GM23338 (cell line): ENCODE measurements around the gene VSIG10. TPM values are rescaled to one million over a fixed set of nuclear protein-coding genes. Genes with fewer than 3 reads are reported as not detected.

Experiments used
- ATAC-seq: fragments of 200-7000 bp; cut with Tn5 transposase; 3 replicates; pipeline ENCODE4 v1.9.1; 2020
- DNase-seq: peaks from one replicate; pipeline ENCODE4 v3.0.0-alpha.2; 2015; ENCODE audit warnings: low spot score
- H2AFZ ChIP-seq: fragments of 200-600 bp; sonication (generic); 2 replicates; pipeline ENCODE4 v1.8.0; 2016; ENCODE audit warnings: antibody characterized with exemption, mild to moderate bottlenecking, moderate library complexity
- H3F3A ChIP-seq: fragments of 200-600 bp; sonication (generic); replicated peaks from 2 replicates; pipeline ENCODE4 v1.8.0; 2017; ENCODE audit warnings: antibody characterized with exemption, mixed run types, low read depth
- H3K27ac ChIP-seq: fragments of 200-600 bp; sonication (generic); 2 replicates; pipeline ENCODE4 v1.6.1; 2016; ENCODE audit warnings: low read depth
- H3K27me3 ChIP-seq: fragments of 200-600 bp; sonication (generic); 2 replicates; pipeline ENCODE4 v1.8.0; 2016; ENCODE audit warnings: mild to moderate bottlenecking, mixed run types, moderate library complexity; ENCODE audit not compliant: insufficient read depth
- H3K36me3 ChIP-seq: fragments of 200-600 bp; sonication (generic); 2 replicates; pipeline ENCODE4 v1.8.0; 2016; ENCODE audit warnings: mild to moderate bottlenecking; ENCODE audit not compliant: insufficient read depth
- H3K4me1 ChIP-seq: fragments of 200-600 bp; sonication (generic); 2 replicates; pipeline ENCODE4 v1.8.0; 2016; ENCODE audit warnings: mild to moderate bottlenecking, moderate library complexity; ENCODE audit not compliant: insufficient read depth
- H3K4me2 ChIP-seq: fragments of 200-600 bp; sonication (generic); 2 replicates; pipeline ENCODE4 v1.7.1; 2017; ENCODE audit warnings: mixed run types
- H3K4me3 ChIP-seq: fragments of 200-600 bp; sonication (generic); 2 replicates; pipeline ENCODE4 v1.6.1; 2016; ENCODE audit warnings: mixed run types
- H3K79me2 ChIP-seq: fragments of 200-600 bp; sonication (generic); replicated peaks from 2 replicates; pipeline ENCODE4 v1.8.0; 2017; ENCODE audit warnings: mild to moderate bottlenecking; ENCODE audit not compliant: insufficient read depth
- H3K9me2 ChIP-seq: fragments of 200-600 bp; sonication (generic); 2 replicates; pipeline ENCODE4 v1.8.0; 2017; ENCODE audit not compliant: insufficient read depth
- H4K20me1 ChIP-seq: fragments of 200-600 bp; sonication (generic); replicated peaks from 2 replicates; pipeline ENCODE4 v1.8.0; 2017; ENCODE audit warnings: mild to moderate bottlenecking; ENCODE audit not compliant: insufficient read depth
- H3K27ac Mint-ChIP-seq: 2 replicates; pipeline ENCODE4 v1.8.0; 2020; ENCODE audit warnings: inconsistent platforms, mild to moderate bottlenecking, moderate library complexity, mixed read lengths
- H3K27me3 Mint-ChIP-seq: 3 replicates; pipeline ENCODE4 v1.8.0; 2022; ENCODE audit warnings: low read depth, mild to moderate bottlenecking, moderate library complexity, mixed read lengths, inconsistent platforms; ENCODE audit not compliant: insufficient read depth, poor library complexity
- H3K36me3 Mint-ChIP-seq: 3 replicates; pipeline ENCODE4 v1.8.0; 2021; ENCODE audit warnings: low read depth, mild to moderate bottlenecking, inconsistent platforms, moderate library complexity, mixed read lengths
- H3K4me1 Mint-ChIP-seq: 3 replicates; pipeline ENCODE4 v1.8.0; 2020; ENCODE audit warnings: mild to moderate bottlenecking, inconsistent platforms, mixed read lengths
- H3K4me3 Mint-ChIP-seq: 3 replicates; pipeline ENCODE4 v1.8.0; 2021; ENCODE audit warnings: moderate library complexity, mild to moderate bottlenecking, inconsistent platforms, mixed read lengths
- H3K9me3 Mint-ChIP-seq: 3 replicates; pipeline ENCODE4 v1.8.0; 2020; ENCODE audit warnings: moderate library complexity, mild to moderate bottlenecking, inconsistent platforms, mixed read lengths
- CREB1 ChIP-seq: fragments of 250-450 bp; sonication (Bioruptor Pico); IDR thresholded peaks from 2 replicates; pipeline ENCODE4 v1.5.0; 2020; ENCODE audit warnings: low read depth, mild to moderate bottlenecking, moderate library complexity
- CTCF ChIP-seq, 2 experiments: fragments of 200-600 bp in 1 of 2; sonication (generic) in 1 of 2; conservative IDR thresholded peaks; 2 replicates each; pipeline versions ENCODE4 v1.5.1 to v1.6.1; 2016 to 2017; ENCODE audit warnings: antibody characterized with exemption in 2 of 2, low read depth in 2 of 2, mild to moderate bottlenecking in 2 of 2, moderate library complexity in 1 of 2
- ETS1 ChIP-seq: IDR thresholded peaks from 2 replicates; pipeline ENCODE4 v1.6.1; 2016; ENCODE audit warnings: antibody characterized with exemption
- EZH2 ChIP-seq: fragments of 200-600 bp; sonication (generic); IDR thresholded peaks from one replicate; pipeline ENCODE4 v1.8.0; 2017; ENCODE audit warnings: antibody characterized with exemption, mild to moderate bottlenecking, low read depth; ENCODE audit not compliant: unreplicated experiment
- EZH2phosphoT487 ChIP-seq: fragments of 200-600 bp; sonication (generic); IDR thresholded peaks from one replicate; pipeline ENCODE4 v1.8.1; 2018; ENCODE audit warnings: antibody characterized with exemption; ENCODE audit not compliant: unreplicated experiment
- JUNB ChIP-seq: IDR thresholded peaks from one replicate; pipeline ENCODE4 v1.6.1; 2016; ENCODE audit warnings: antibody characterized with exemption; ENCODE audit not compliant: unreplicated experiment
- NANOG ChIP-seq: IDR thresholded peaks from 2 replicates; pipeline ENCODE4 v1.6.1; 2016; ENCODE audit warnings: antibody characterized with exemption, borderline replicate concordance
- POLR2AphosphoS5 ChIP-seq: IDR thresholded peaks from 2 replicates; pipeline ENCODE4 v1.6.1; 2016; ENCODE audit warnings: antibody characterized with exemption, low read depth
- REST ChIP-seq: IDR thresholded peaks from one replicate; pipeline ENCODE4 v1.6.1; 2018; ENCODE audit warnings: antibody characterized with exemption; ENCODE audit not compliant: unreplicated experiment
- STAT1 ChIP-seq: IDR thresholded peaks from one replicate; pipeline ENCODE4 v1.6.1; 2016; ENCODE audit warnings: antibody characterized with exemption; ENCODE audit not compliant: unreplicated experiment
- ZNF114 ChIP-seq: fragments of 250-450 bp; sonication (Bioruptor Pico); IDR thresholded peaks from 2 replicates; pipeline ENCODE4 v1.5.0; 2020; ENCODE audit warnings: mild to moderate bottlenecking, moderate library complexity
- ZNF331 ChIP-seq: fragments of 250-450 bp; sonication (Bioruptor Pico); IDR thresholded peaks from 2 replicates; pipeline ENCODE4 v1.5.0; 2020; ENCODE audit warnings: low read depth, mild to moderate bottlenecking, moderate library complexity
- ZNF462 ChIP-seq: fragments of 250-450 bp; sonication (Bioruptor Pico); IDR thresholded peaks from 2 replicates; pipeline ENCODE4 v1.5.0; 2020; ENCODE audit warnings: mild to moderate bottlenecking, moderate library complexity
- polyA plus RNA-seq: library from polyadenylated mRNA; unstranded; fragments of >200 nt; fragmentation: Nextera tagmentation; extraction: Ambion mirVana; gene quantifications from 2 replicates; pipeline ENCODE4 v1.2.1, GENCODE V29; 2016
- total RNA-seq: library from RNA; depleted of rRNA; stranded (reverse); fragments of >200 nt; shearing (Covaris generic); gene quantifications from 2 replicates; pipeline ENCODE4 v1.2.3, GENCODE V29; 2014

The VSIG10 gene
- total and polyA plus RNA-seq, 2 experiments from 2014 or later = 52.1 to 98.5 TPM

GRCh38 chr12:118070650-118071049 is 33.2 kb downstream of the VSIG10 start:
- DNase-seq (no peak), ATAC-seq (no peak)
- H3K27me3 Mint-ChIP-seq = peaks cover 8% of the 10 kb centered on the region
- no peaks in the 10 kb centered on the region for H3K79me2 ChIP-seq
- no peaks in the 10 kb centered on the region for H3K27me3 ChIP-seq
- no peaks in the 10 kb centered on the region for H3K4me1 ChIP-seq
- no peak for TF ChIP-seq EZH2
- TF ChIP-seq ZNF331 (CRISPR knock-in tag) = no peak
- TF ChIP-seq NANOG = no peak
- no peak for TF ChIP-seq JUNB
- no peak for TF ChIP-seq ZNF462 (CRISPR knock-in tag)
- TF ChIP-seq EZH2phosphoT487 = no peak
- no peak for TF ChIP-seq STAT1
- no peak for TF ChIP-seq POLR2AphosphoS5
- TF ChIP-seq ZNF114 (CRISPR knock-in tag) = no peak
- TF ChIP-seq CREB1 (CRISPR knock-in tag) = no peak
- no peak for TF ChIP-seq ETS1
- TF ChIP-seq CTCF (conservative IDR thresholded peaks at IDR 0.05; ENCODE audit: low read depth in 2 of 2) = no peak
- no peak for TF ChIP-seq REST
- no peak overlapping the region for H3K4me2 ChIP-seq
- H3K4me1 Mint-ChIP-seq = peaks cover 10% of the 10 kb centered on the region; the same call in 2 of the 3 replicates
- no peak overlapping the region for H3K4me3 ChIP-seq
- no peak overlapping the region for H3K4me3 Mint-ChIP-seq
- H4K20me1 ChIP-seq = no peaks in the 10 kb centered on the region; the same call in 1 of the 2 replicates
- H2AFZ ChIP-seq = no peak overlapping the region
- peaks cover 29% of the 10 kb centered on the region for H3K36me3 ChIP-seq
- no peak overlapping the region for H3K27ac ChIP-seq
- peak overlapping the region; percentile 51; the same call in 1 of the 2 replicates for H3K27ac Mint-ChIP-seq
- peaks cover 23% of the 10 kb centered on the region for H3F3A ChIP-seq
- H3K9me3 Mint-ChIP-seq = no peaks in the 10 kb centered on the region
- H3K9me2 ChIP-seq = no peaks in the 10 kb centered on the region
- peaks cover 72% of the 10 kb centered on the region for H3K36me3 Mint-ChIP-seq
